ENCODE measurements around the gene RNU11. TPM values are rescaled to one million over a fixed set of nuclear protein-coding genes. Genes with fewer than 3 reads are reported as not detected.

The RNU11 gene
- total and polyA plus RNA-seq, 2 donors (not counting 3 experiments of a cell fraction or from before 2014, with no cell fraction given): not detected

- Histone ChIP-seq H3K4me2 (ENCODE audit: insufficient read depth, low read length) (no peak overlapping the region), H3K9me1 (replicated peaks; ENCODE audit: control insufficient read depth, extremely low read depth, insufficient read depth, low read length) (no peaks in the 10 kb centered on the region), H3K4me3 (replicated peaks in 1 of 3; ENCODE audit: insufficient read depth in 1 of 3, low read depth in 1 of 3, low read length in 3 of 3) (no peak overlapping the region), H3K79me2 (ENCODE audit: control insufficient read depth, insufficient read depth, low read length) (no peaks in the 10 kb centered on the region), H2AFZ (ENCODE audit: low read depth, low read length) (no peak overlapping the region), H3K9me3 (replicated peaks; ENCODE audit: control insufficient read depth, insufficient read depth, low read length) (no peaks in the 10 kb centered on the region), H3K27ac (ENCODE audit: insufficient read depth, low read depth, low read length) (no peak overlapping the region), H3K9ac (replicated peaks; ENCODE audit: extremely low read depth, insufficient read depth, low read length) (no peak overlapping the region), H3K27me3 (ENCODE audit: control insufficient read depth in 2 of 2, insufficient read depth in 2 of 2, low read length in 2 of 2) (no peaks in the 10 kb centered on the region), H3K4me1 (ENCODE audit: control insufficient read depth, extremely low read depth, insufficient read depth, low read length) (no peaks in the 10 kb centered on the region), H3K36me3 (ENCODE audit: control insufficient read depth in 2 of 2, extremely low read depth in 1 of 2, insufficient read depth in 2 of 2, low read length in 2 of 2) (no peaks in the 10 kb centered on the region), H4K20me1 (replicated peaks; ENCODE audit: control insufficient read depth, extremely low read depth, insufficient read depth, low read length) (no peaks in the 10 kb centered on the region)
- POLR2A ChIA-PET: no interaction called here
- intact Hi-C loops (cut with micrococcal nuclease): no loop called here
- CTCF ChIA-PET: no interaction called here
- TF ChIP-seq CTCF (IDR thresholded peaks at IDR 0.05; ENCODE audit: extremely low read depth in 1 of 2, insufficient read depth in 1 of 2, low read depth in 1 of 2, low read length in 2 of 2) (no peak), POLR2A (IDR thresholded peaks at IDR 0.05; ENCODE audit: low read depth, low read length) (no peak), JUN (IDR thresholded peaks at IDR 0.05; ENCODE audit: borderline replicate concordance, insufficient read depth, insufficient read length, low read depth) (no peak), GATA2 (IDR thresholded peaks at IDR 0.05; ENCODE audit: insufficient read depth, insufficient read length, low read depth, low read length) (no peak), MYC (IDR thresholded peaks at IDR 0.05; ENCODE audit: low read depth, low read length) (no peak), FOS (IDR thresholded peaks at IDR 0.05; ENCODE audit: borderline replicate concordance, insufficient read depth, low read length) (no peak), MAX (IDR thresholded peaks at IDR 0.05; ENCODE audit: insufficient read depth, insufficient read length) (no peak), EZH2 (IDR thresholded peaks at IDR 0.05; ENCODE audit: borderline replicate concordance, low read depth, low read length, severe bottlenecking) (no peak), POLR2AphosphoS5 (IDR thresholded peaks at IDR 0.05; ENCODE audit: insufficient read depth, low read depth, low read length) (no peak)
- FAIRE-seq (no peak), DNase-seq (ENCODE audit: low read depth, low spot score) (no peak)
- dilution Hi-C loops (cut with MboI; ENCODE audit: extremely low pct_ligation_motif_present, low sequenced_read_pairs): no loop called here
- BruUV-seq (replicated peaks): no TSS peak
Observed at GRCh38 chr1:28632560-28632959, 15.8 kb upstream of the RNU11 start.
